Mucosa of stomach (tissue), 1 donor: ENCODE data around the gene GUK1.

Source experiments
- H3K27me3 ChIP-seq: one replicate; pipeline ENCODE4 v1.7.0; 2013; ENCODE audit warnings: mild to moderate bottlenecking, low read length; ENCODE audit not compliant: control insufficient read depth, insufficient read depth
- H3K36me3 ChIP-seq: one replicate; pipeline ENCODE4 v1.7.0; 2013; ENCODE audit warnings: low read length; ENCODE audit not compliant: control insufficient read depth, insufficient read depth
- H3K4me1 ChIP-seq: one replicate; pipeline ENCODE4 v1.7.0; 2013; ENCODE audit warnings: mild to moderate bottlenecking, low read length; ENCODE audit not compliant: control insufficient read depth, insufficient read depth
- H3K4me3 ChIP-seq: one replicate; pipeline ENCODE4 v1.7.0; 2013; ENCODE audit warnings: low read length
- H3K9ac ChIP-seq: one replicate; pipeline ENCODE4 v1.7.0; 2013; ENCODE audit warnings: mild to moderate bottlenecking, low read length, moderate library complexity
- H3K9me3 ChIP-seq: one replicate; pipeline ENCODE4 v1.7.0; 2013; ENCODE audit warnings: mild to moderate bottlenecking, low read length, moderate library complexity; ENCODE audit not compliant: control insufficient read depth
- donor health status: Pancreatic carcinoma.

The GUK1 gene

GRCh38 chr1:228139931-228140723, at the start of gene GUK1:
GUK1 (plus strand) TSS chr1:228140279; CDS start chr1:228140303, 24 bp downstream.
- Histone ChIP-seq H3K9me3 (no peaks in the 10 kb centered on the region), H3K36me3 (no peaks in the 10 kb centered on the region), H3K27me3 (no peaks in the 10 kb centered on the region), H3K9ac (peak within 1 kb of the TSS; percentile 93), H3K4me3 (peak within 1 kb of the TSS; percentile 88), H3K4me1 (peaks cover 43% of the 10 kb centered on the region)

- H3K36me3 ChIP-seq, result peaks cover 10% of the 10 kb centered on the region
- no peaks in the 10 kb centered on the region for H3K9me3 ChIP-seq
- no peak overlapping the region for H3K9ac ChIP-seq
- no peaks in the 10 kb centered on the region for H3K27me3 ChIP-seq
- H3K4me3 ChIP-seq, result no peak overlapping the region
- H3K4me1 ChIP-seq, result peaks cover 77% of the 10 kb centered on the region
Observed at GRCh38 chr1:228090613-228091081, 49.4 kb upstream of the GUK1 start.

GRCh38 chr1:228091084-228091483, 49.0 kb upstream of the GUK1 start:
- no peaks in the 10 kb centered on the region for H3K9me3 ChIP-seq
- no peak overlapping the region for H3K4me3 ChIP-seq
- H3K27me3 ChIP-seq, result no peaks in the 10 kb centered on the region
- H3K9ac ChIP-seq, result no peak overlapping the region
- peaks cover 75% of the 10 kb centered on the region for H3K4me1 ChIP-seq
- peaks cover 10% of the 10 kb centered on the region for H3K36me3 ChIP-seq

- no peaks in the 10 kb centered on the region for H3K9me3 ChIP-seq
- H3K27me3 ChIP-seq, result no peaks in the 10 kb centered on the region
- H3K4me1 ChIP-seq, result peaks cover 63% of the 10 kb centered on the region
- H3K36me3 ChIP-seq, result peaks cover 12% of the 10 kb centered on the region
- H3K9ac ChIP-seq, result no peak overlapping the region
- no peak overlapping the region for H3K4me3 ChIP-seq
Observed at GRCh38 chr1:228092342-228093049, 47.6 kb upstream of the GUK1 start.

GRCh38 chr1:228093050-228093906, 46.8 kb upstream of the GUK1 start:
- H3K4me1 ChIP-seq, result peaks cover 55% of the 10 kb centered on the region
- H3K4me3 ChIP-seq, result no peak overlapping the region
- H3K27me3 ChIP-seq, result no peaks in the 10 kb centered on the region
- no peaks in the 10 kb centered on the region for H3K9me3 ChIP-seq
- peaks cover 16% of the 10 kb centered on the region for H3K36me3 ChIP-seq
- no peak overlapping the region for H3K9ac ChIP-seq

- Histone ChIP-seq H3K36me3 (peaks cover 12% of the 10 kb centered on the region), H3K9me3 (no peaks in the 10 kb centered on the region), H3K4me1 (peaks cover 43% of the 10 kb centered on the region), H3K9ac (no peak overlapping the region), H3K4me3 (no peak overlapping the region), H3K27me3 (no peaks in the 10 kb centered on the region)
Observed at GRCh38 chr1:228094432-228095016, 45.6 kb upstream of the GUK1 start.

- Histone ChIP-seq H3K9me3 (no peaks in the 10 kb centered on the region), H3K4me3 (no peak overlapping the region), H3K9ac (no peak overlapping the region), H3K4me1 (peaks cover 36% of the 10 kb centered on the region), H3K27me3 (no peaks in the 10 kb centered on the region), H3K36me3 (peaks cover 12% of the 10 kb centered on the region)
Observed at GRCh38 chr1:228095161-228095560, 44.9 kb upstream of the GUK1 start.

GRCh38 chr1:228095938-228096337, 44.1 kb upstream of the GUK1 start:
- Histone ChIP-seq H3K4me1 (peaks cover 30% of the 10 kb centered on the region), H3K9me3 (no peaks in the 10 kb centered on the region), H3K36me3 (peaks cover 12% of the 10 kb centered on the region), H3K27me3 (no peaks in the 10 kb centered on the region), H3K4me3 (no peak overlapping the region), H3K9ac (no peak overlapping the region)

GRCh38 chr1:228096416-228097332, 43.4 kb upstream of the GUK1 start:
- peaks cover 12% of the 10 kb centered on the region for H3K36me3 ChIP-seq
- peaks cover 30% of the 10 kb centered on the region for H3K4me1 ChIP-seq
- no peaks in the 10 kb centered on the region for H3K9me3 ChIP-seq
- H3K9ac ChIP-seq, result no peak overlapping the region
- no peaks in the 10 kb centered on the region for H3K27me3 ChIP-seq
- no peak overlapping the region for H3K4me3 ChIP-seq

- no peak overlapping the region for H3K4me3 ChIP-seq
- H3K9me3 ChIP-seq, result no peaks in the 10 kb centered on the region
- H3K36me3 ChIP-seq, result peaks cover 12% of the 10 kb centered on the region
- H3K9ac ChIP-seq, result no peak overlapping the region
- H3K4me1 ChIP-seq, result peaks cover 26% of the 10 kb centered on the region
- H3K27me3 ChIP-seq, result no peaks in the 10 kb centered on the region
Observed at GRCh38 chr1:228097333-228098081, 42.6 kb upstream of the GUK1 start.
